K562 (cell line): ENCODE measurements around the gene TRNAU1AP. TPM values are rescaled to one million over a fixed set of nuclear protein-coding genes. Genes with fewer than 3 reads are reported as not detected.

Experiments
- CBFB ChIP-seq: sonication (generic); formaldehyde crosslinking; IDR thresholded peaks from 2 replicates; pipeline ENCODE4 v1.4.0; 2020; ENCODE audit warnings: mild to moderate bottlenecking, missing genetic modification reagents
- CREM ChIP-seq: IDR thresholded peaks from 2 replicates; pipeline ENCODE4 v1.6.1; 2014; ENCODE audit warnings: antibody characterized with exemption, low read depth
- FOXP4 ChIP-seq: sonication (generic); formaldehyde crosslinking; IDR thresholded peaks from 2 replicates; pipeline ENCODE4 v1.8.0; 2022; ENCODE audit warnings: mild to moderate bottlenecking, missing genetic modification reagents, borderline replicate concordance
- GATAD2A ChIP-seq: fragments of 450-650 bp; IDR thresholded peaks from 2 replicates; pipeline ENCODE4 v1.6.1; 2017
- KDM2B ChIP-seq: fragments of 250-450 bp; sonication (Bioruptor Pico); IDR thresholded peaks from 2 replicates; pipeline ENCODE4 v1.8.0; 2021; ENCODE audit warnings: mild to moderate bottlenecking, moderate library complexity
- KLF16 ChIP-seq: IDR thresholded peaks from 2 replicates; pipeline ENCODE4 v1.6.1; 2016; ENCODE audit warnings: antibody characterized with exemption
- MYNN ChIP-seq, 2 experiments: sonication (generic); formaldehyde crosslinking in 1 of 2; IDR thresholded peaks; 2 replicates each; pipeline versions ENCODE4 v1.5.0 to v1.6.1; 2016 to 2020; ENCODE audit warnings: antibody characterized with exemption in 1 of 2, missing genetic modification reagents in 1 of 2
- NEUROD1 ChIP-seq: fragments of 150-350 bp; IDR thresholded peaks from 2 replicates; pipeline ENCODE4 v1.6.1; 2014; ENCODE audit warnings: borderline replicate concordance, low read length, low read depth; ENCODE audit not compliant: partially characterized antibody
- PHB ChIP-seq: fragments of 250-450 bp; sonication (Bioruptor Pico); IDR thresholded peaks from 2 replicates; pipeline ENCODE4 v1.5.0; 2021
- PRDM10 ChIP-seq: fragments of 450-650 bp; IDR thresholded peaks from 2 replicates; pipeline ENCODE4 v1.6.1; 2018; ENCODE audit not compliant: partially characterized antibody
- SP1 ChIP-seq: sonication (generic); formaldehyde crosslinking; IDR thresholded peaks from 2 replicates; pipeline ENCODE4 v1.8.1; 2022; ENCODE audit warnings: mild to moderate bottlenecking, missing genetic modification reagents
- TSC22D4 ChIP-seq: fragments of 450-650 bp; IDR thresholded peaks from 2 replicates; pipeline ENCODE4 v1.6.1; 2016; ENCODE audit warnings: missing genetic modification characterization, missing biosample characterization, control low read depth
- U2AF2 ChIP-seq: fragments of 200-400 bp; formaldehyde crosslinking; optimal IDR thresholded peaks from 2 replicates; pipeline ENCODE3; 2017; ENCODE audit warnings: low read depth, mild to moderate bottlenecking, low read length
- USF2 ChIP-seq: sonication (generic); formaldehyde crosslinking; IDR thresholded peaks from 2 replicates; pipeline ENCODE4 v1.5.0; 2020; ENCODE audit warnings: missing genetic modification reagents
- ZBTB1 ChIP-seq: sonication (generic); formaldehyde crosslinking; IDR thresholded peaks from 2 replicates; pipeline ENCODE4 v1.8.1; 2023; ENCODE audit warnings: missing genetic modification reagents, low read depth, mild to moderate bottlenecking, borderline replicate concordance
- ZMIZ1 ChIP-seq, 2 experiments: fragments of 150-350 bp in 1 of 2; IDR thresholded peaks; 2 replicates each; pipeline ENCODE4 v1.6.1; 2012 to 2016; ENCODE audit warnings: low read depth in 2 of 2, low read length in 2 of 2, mild to moderate bottlenecking in 1 of 2, moderate library complexity in 1 of 2
- ZNF431 ChIP-seq: sonication (generic); formaldehyde crosslinking; IDR thresholded peaks from 2 replicates; pipeline ENCODE4 v1.8.0; 2022; ENCODE audit warnings: mild to moderate bottlenecking, missing genetic modification reagents
- polyA plus RNA-seq, 8 experiments: library from polyadenylated mRNA; depleted of rRNA in 4 of 8; stranded (reverse) in 5 of 8; unstranded in 3 of 8; fragments of >200 nt; fragmentation: Nextera tagmentation in 2 of 8; fragmentation: Illumina TruSeq in 1 of 8; extraction: Ambion mirVana in 2 of 8; extraction: Trizol in 1 of 8; gene quantifications; 2 replicates each; pipeline versions ENCODE4 v1.2.1 to v1.2.3, GENCODE V29; 2011 to 2014; ENCODE audit warnings: inconsistent platforms in 1 of 8, missing spikeins in 1 of 8
- total RNA-seq, 7 experiments: library from RNA; depleted of rRNA in 6 of 7; stranded (reverse); fragments of >200 nt in 6 of 7; fragmentation: Illumina TruSeq in 2 of 7; extraction: Trizol in 2 of 7; gene quantifications; 2 replicates each; pipeline versions ENCODE4 v1.2.1 to v1.2.3, GENCODE V29; 2011 to 2021; ENCODE audit warnings: low replicate concordance in 1 of 7

The TRNAU1AP gene
- total and polyA plus RNA-seq, 9 of the 15 experiments (the other 6 are each of a cell fraction or from before 2014, with no cell fraction given) = 34.9 to 110 (median 46.3) TPM

DNA sequence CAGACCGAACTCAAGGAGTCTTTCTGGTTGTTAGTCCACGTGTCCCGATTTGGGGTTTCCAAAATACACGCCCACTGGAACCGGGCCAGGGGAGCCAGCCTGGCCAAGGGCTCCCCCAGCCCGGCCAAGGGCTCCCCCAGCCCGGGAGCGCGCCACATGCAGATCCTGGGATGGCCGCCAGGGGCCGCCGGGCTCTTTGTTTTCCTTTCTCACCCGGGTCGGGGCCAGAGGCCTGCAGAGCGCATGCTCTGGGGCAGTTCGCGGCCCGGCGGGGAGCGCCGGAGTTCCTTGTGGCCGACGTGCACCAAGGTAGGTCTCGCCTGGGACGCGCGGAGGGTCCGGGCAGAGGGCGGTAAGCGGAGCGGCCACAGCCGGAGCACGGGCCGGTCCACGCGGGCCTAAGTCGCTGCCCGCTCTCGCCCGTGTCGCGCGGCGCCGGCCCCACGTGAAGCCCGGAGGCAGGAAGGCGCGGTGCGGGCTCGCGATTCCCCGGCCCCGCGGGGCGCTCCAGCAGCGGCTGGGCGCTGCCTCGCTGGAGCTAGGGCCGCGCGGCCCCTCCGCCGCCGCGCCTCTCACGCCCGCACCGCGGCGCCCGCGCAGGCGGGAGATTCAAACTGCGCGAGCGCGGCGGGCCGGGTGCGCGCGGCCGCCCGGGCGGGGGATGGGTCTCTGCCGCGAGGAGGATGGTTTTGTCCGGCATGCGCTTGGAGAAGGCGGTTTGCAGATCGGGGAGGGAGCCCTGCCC is 34.7 kb upstream of the TRNAU1AP start (continued):
- TF ChIP-seq ZMIZ1 (IDR thresholded peaks at IDR 0.05; ENCODE audit: low read depth in 2 of 2, low read length in 2 of 2) = peak in 1 of 2 experiments; percentile 12; a peak in 1 of 4 replicates
- no peak for TF ChIP-seq TSC22D4
- peak; percentile 86; the same call in 1 of the 2 replicates for TF ChIP-seq KDM2B (CRISPR knock-in tag)
- no peak for TF ChIP-seq FOXP4 (CRISPR knock-in tag)
- peak; percentile 64; the same call in 1 of the 2 replicates for TF ChIP-seq PHB
- TF ChIP-seq SP1 (CRISPR knock-in tag) = peak; percentile 26; the same call in 1 of the 2 replicates
- TF ChIP-seq USF2 (CRISPR knock-in tag) = no peak
- TF ChIP-seq NEUROD1 = no peak
- peak; percentile 69; the same call in 1 of the 2 replicates for TF ChIP-seq ZNF431 (CRISPR knock-in tag)
- TF ChIP-seq CBFB (CRISPR knock-in tag) = no peak
- peak; percentile 10; the same call in 1 of the 2 replicates for TF ChIP-seq GATAD2A
- peak; percentile 80 for TF ChIP-seq KLF16
- peak; percentile 56; the same call in 1 of the 2 replicates for TF ChIP-seq ZBTB1 (CRISPR knock-in tag)
- TF ChIP-seq CREM = peak; percentile 29; the same call in 1 of the 2 replicates
- TF ChIP-seq U2AF2 = no peak
- TF ChIP-seq MYNN (IDR thresholded peaks at IDR 0.05) = peak; percentile 62; the same call in 1 of the 2 replicates
- TF ChIP-seq MYNN (CRISPR knock-in tag; IDR thresholded peaks at IDR 0.05) = no peak
- peak; percentile 64 for TF ChIP-seq PRDM10
